SK-N-SH treated with all-trans-retinoic acid at 6 μM for 48 hours (cell line): ENCODE results near the gene THUMPD1.

Experiments used
- OSR1 ChIP-seq: fragments of 250-450 bp; sonication (Bioruptor Pico); IDR thresholded peaks from 2 replicates; pipeline ENCODE4 v1.8.0; 2022; ENCODE audit warnings: moderate library complexity, mild to moderate bottlenecking, inconsistent platforms
- TOX ChIP-seq: fragments of 250-450 bp; sonication (Bioruptor Pico); IDR thresholded peaks from 2 replicates; pipeline ENCODE4 v1.8.0; 2021; ENCODE audit warnings: mild to moderate bottlenecking, moderate library complexity, borderline replicate concordance
- ZFP3 ChIP-seq: fragments of 250-450 bp; sonication (Bioruptor Pico); IDR thresholded peaks from 2 replicates; pipeline ENCODE4 v1.5.0; 2020; ENCODE audit warnings: mild to moderate bottlenecking, moderate library complexity

DNA sequence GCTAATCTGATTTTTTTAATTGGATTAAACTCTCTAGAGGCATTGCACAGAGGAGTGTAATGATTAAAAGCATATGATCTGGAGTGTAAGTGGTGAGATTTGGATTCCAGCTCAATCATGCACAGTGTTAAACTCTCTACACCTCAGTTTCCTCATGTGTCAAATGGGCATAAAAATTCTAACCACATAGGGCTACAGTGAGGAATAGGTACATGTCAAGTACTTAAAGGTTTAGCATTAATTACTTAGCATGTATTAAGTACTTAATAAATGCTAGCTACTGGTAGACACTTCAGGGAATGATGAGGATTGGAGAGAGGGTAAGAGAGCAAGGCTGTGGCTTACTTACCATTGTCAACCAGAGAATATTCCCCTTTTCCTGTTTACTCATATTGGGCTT lies 47.5 kb upstream of the THUMPD1 start:
- TF ChIP-seq TOX (CRISPR knock-in tag) (no peak), ZFP3 (CRISPR knock-in tag) (no peak), OSR1 (no peak)
